Neural cell (in vitro differentiated cells): ENCODE data around the gene MOCS1. TPM values are rescaled to one million over a fixed set of nuclear protein-coding genes. Genes with fewer than 3 reads are reported as not detected.

Experiments used
- H2AFZ ChIP-seq: fragments of 200-600, 300-800 bp; sonication (generic), shearing (Covaris generic); 2 replicates; pipeline ENCODE4 v1.6.0; 2014; ENCODE audit warnings: low read depth, mild to moderate bottlenecking, antibody characterized with exemption, low read length, moderate library complexity
- H3F3A ChIP-seq: fragments of 200-600 bp; shearing (Covaris generic); 2 replicates; pipeline ENCODE4 v1.6.1; 2016; ENCODE audit warnings: mild to moderate bottlenecking, moderate library complexity, mixed read lengths, antibody characterized with exemption, low read length; ENCODE audit not compliant: insufficient read depth, poor library complexity, severe bottlenecking
- H3K27ac ChIP-seq: fragments of 200-600, 300-800 bp; sonication (generic), shearing (Covaris generic); 2 replicates; pipeline ENCODE4 v1.5.1; 2014; ENCODE audit warnings: mild to moderate bottlenecking, low read length, moderate library complexity
- H3K27me3 ChIP-seq: fragments of 300-800, 200-600 bp; sonication (generic), shearing (Covaris generic); 2 replicates; pipeline ENCODE4 v1.6.0; 2014; ENCODE audit warnings: mild to moderate bottlenecking, low read depth, low read length, moderate library complexity; ENCODE audit not compliant: insufficient read depth
- H3K36me3 ChIP-seq: fragments of 300-800, 200-600 bp; sonication (generic), shearing (Covaris generic); 2 replicates; pipeline ENCODE4 v1.5.1; 2014; ENCODE audit warnings: mild to moderate bottlenecking, antibody characterized with exemption, low read length, moderate library complexity; ENCODE audit not compliant: insufficient read depth
- H3K4me2 ChIP-seq: fragments of 300-800, 200-600 bp; sonication (generic), shearing (Covaris generic); 2 replicates; pipeline ENCODE4 v1.6.0; 2014; ENCODE audit warnings: mild to moderate bottlenecking, low read length
- H3K4me3 ChIP-seq: fragments of 300-800, 200-600 bp; sonication (generic), shearing (Covaris generic); 2 replicates; pipeline ENCODE4 v1.5.1; 2014; ENCODE audit warnings: mild to moderate bottlenecking, low read length, moderate library complexity
- H3K79me2 ChIP-seq: fragments of 200-600 bp; shearing (Covaris generic); replicated peaks from 2 replicates; pipeline ENCODE4 v1.6.0; 2014; ENCODE audit warnings: mild to moderate bottlenecking, low read length, moderate library complexity; ENCODE audit not compliant: insufficient read depth
- H3K9ac ChIP-seq: fragments of 300-800, 200-600 bp; sonication (generic), shearing (Covaris generic); 2 replicates; pipeline ENCODE4 v1.6.1; 2016; ENCODE audit warnings: mild to moderate bottlenecking, low read length, mixed read lengths
- H3K9me2 ChIP-seq: fragments of 200-600 bp; shearing (Covaris generic); 2 replicates; pipeline ENCODE4 v1.6.1; 2016; ENCODE audit warnings: mild to moderate bottlenecking, low read length, mixed read lengths; ENCODE audit not compliant: insufficient read depth
- H3K9me3 ChIP-seq: fragments of 200-600, 300-800 bp; sonication (generic), shearing (Covaris generic); 2 replicates; pipeline ENCODE4 v1.6.1; 2016; ENCODE audit warnings: mild to moderate bottlenecking, mixed run types, low read length, moderate library complexity, mixed read lengths
- H4K20me1 ChIP-seq: fragments of 200-600 bp; shearing (Covaris generic); 2 replicates; pipeline ENCODE4 v1.6.1; 2016; ENCODE audit warnings: mild to moderate bottlenecking, mixed run types; ENCODE audit not compliant: insufficient read depth
- EP300 ChIP-seq: fragments of 450-650 bp; conservative IDR thresholded peaks from 2 replicates; pipeline ENCODE4 v1.6.1; 2014; ENCODE audit warnings: antibody characterized with exemption, mild to moderate bottlenecking, moderate library complexity; ENCODE audit not compliant: poor library complexity, severe bottlenecking
- EZH2 ChIP-seq: fragments of 200-600, 300-800 bp; shearing (Covaris generic), sonication (generic); IDR thresholded peaks from 2 replicates; pipeline ENCODE4 v1.6.1; 2014; ENCODE audit warnings: antibody characterized with exemption, low read length, borderline replicate concordance, mild to moderate bottlenecking; ENCODE audit not compliant: insufficient read depth, poor library complexity, severe bottlenecking
- MXI1 ChIP-seq: fragments of 450-650 bp; conservative IDR thresholded peaks from 2 replicates; pipeline ENCODE4 v1.6.1; 2014; ENCODE audit warnings: antibody characterized with exemption, mild to moderate bottlenecking; ENCODE audit not compliant: poor library complexity, severe bottlenecking
- POLR2AphosphoS5 ChIP-seq: IDR thresholded peaks from 2 replicates; pipeline ENCODE4 v1.6.1; 2012
- RAD21 ChIP-seq: fragments of 450-650 bp; conservative IDR thresholded peaks from 2 replicates; pipeline ENCODE4 v1.6.1; 2014; ENCODE audit warnings: antibody characterized with exemption, mild to moderate bottlenecking, moderate library complexity
- SMC3 ChIP-seq: fragments of 450-650 bp; conservative IDR thresholded peaks from 2 replicates; pipeline ENCODE4 v1.6.1; 2014; ENCODE audit warnings: antibody characterized with exemption, mild to moderate bottlenecking, moderate library complexity; ENCODE audit not compliant: poor library complexity
- TAF1 ChIP-seq: IDR thresholded peaks from 2 replicates; pipeline ENCODE4 v1.6.1; 2012; ENCODE audit warnings: low read depth
- polyA plus RNA-seq: library from polyadenylated mRNA; depleted of rRNA; stranded (reverse); fragments of >200 nt; gene quantifications from 2 replicates; pipeline ENCODE4 v1.2.3, GENCODE V29; 2014
- TF ChIP-seq, protein P1 (sequence below): fragments of 450-650 bp; IDR thresholded peaks from 2 replicates; pipeline ENCODE4 v1.5.1; 2014; ENCODE audit warnings: antibody characterized with exemption, mild to moderate bottlenecking, moderate library complexity; ENCODE audit not compliant: poor library complexity, severe bottlenecking
- TF ChIP-seq, protein P2 (sequence below): IDR thresholded peaks from 2 replicates; pipeline ENCODE4 v1.6.1; 2012; ENCODE audit warnings: borderline replicate concordance

Gene MOCS1
- polyA plus RNA-seq, 1 donor from 2014 or later: 4.6 TPM

DNA sequence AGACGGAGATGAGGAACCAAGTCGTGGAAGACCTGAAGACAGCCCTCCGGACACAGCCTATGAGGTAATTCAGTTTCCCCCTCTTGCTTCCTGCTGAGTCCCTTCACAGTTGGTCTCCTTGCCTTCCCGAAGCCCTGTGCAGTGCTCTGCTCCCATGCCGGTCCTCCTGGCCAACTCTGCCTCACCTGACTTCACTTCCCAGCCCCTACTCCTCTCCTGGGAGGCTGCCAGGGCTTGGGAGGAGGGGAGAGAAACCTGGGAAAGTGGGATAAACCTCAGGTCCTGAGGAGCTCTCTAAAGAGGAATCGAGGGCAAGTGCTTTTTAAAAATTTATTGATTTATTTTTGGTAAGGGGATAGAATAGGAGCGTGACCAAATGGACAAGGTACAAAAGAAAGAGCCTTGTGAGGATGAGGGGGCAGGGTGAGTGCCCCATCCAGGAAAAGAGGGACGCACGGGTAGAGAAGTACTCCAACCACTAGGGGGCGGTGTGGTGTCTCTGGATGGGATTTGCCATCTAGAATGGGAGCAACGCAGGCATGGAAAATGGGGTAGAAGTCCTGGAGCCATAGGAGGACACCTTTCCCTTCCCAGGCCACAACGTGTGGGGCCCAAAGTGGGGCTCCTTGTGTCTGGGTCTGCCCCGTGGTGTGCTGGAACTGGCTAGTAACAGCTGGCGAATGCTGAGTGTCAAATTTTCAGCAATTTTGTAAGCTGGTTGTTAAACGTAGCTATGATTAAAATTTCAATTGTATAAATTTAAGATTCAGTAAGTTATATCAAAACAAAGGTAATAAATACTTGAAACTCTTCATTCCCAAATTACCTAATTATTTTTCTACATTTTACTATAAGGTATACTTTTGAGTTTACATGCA lies 69.0 kb downstream of the MOCS1 start:
- Histone ChIP-seq H3K4me2 (no peak overlapping the region), H3K9me3 (no peaks in the 10 kb centered on the region), H3K36me3 (no peaks in the 10 kb centered on the region), H3K9me2 (no peaks in the 10 kb centered on the region), H3K79me2 (no peaks in the 10 kb centered on the region), H3K9ac (no peak overlapping the region), H4K20me1 (no peaks in the 10 kb centered on the region), H3K4me3 (no peak overlapping the region), H3K27ac (no peak overlapping the region), H3K27me3 (no peaks in the 10 kb centered on the region), H2AFZ (no peak overlapping the region), H3F3A (no peaks in the 10 kb centered on the region)
- TF ChIP-seq EZH2 (no peak), EP300 (no peak), POLR2AphosphoS5 (no peak), MXI1 (no peak), SMC3 (no peak), TAF1 (no peak), RAD21 (no peak)
- TF ChIP-seq, protein P1, sequence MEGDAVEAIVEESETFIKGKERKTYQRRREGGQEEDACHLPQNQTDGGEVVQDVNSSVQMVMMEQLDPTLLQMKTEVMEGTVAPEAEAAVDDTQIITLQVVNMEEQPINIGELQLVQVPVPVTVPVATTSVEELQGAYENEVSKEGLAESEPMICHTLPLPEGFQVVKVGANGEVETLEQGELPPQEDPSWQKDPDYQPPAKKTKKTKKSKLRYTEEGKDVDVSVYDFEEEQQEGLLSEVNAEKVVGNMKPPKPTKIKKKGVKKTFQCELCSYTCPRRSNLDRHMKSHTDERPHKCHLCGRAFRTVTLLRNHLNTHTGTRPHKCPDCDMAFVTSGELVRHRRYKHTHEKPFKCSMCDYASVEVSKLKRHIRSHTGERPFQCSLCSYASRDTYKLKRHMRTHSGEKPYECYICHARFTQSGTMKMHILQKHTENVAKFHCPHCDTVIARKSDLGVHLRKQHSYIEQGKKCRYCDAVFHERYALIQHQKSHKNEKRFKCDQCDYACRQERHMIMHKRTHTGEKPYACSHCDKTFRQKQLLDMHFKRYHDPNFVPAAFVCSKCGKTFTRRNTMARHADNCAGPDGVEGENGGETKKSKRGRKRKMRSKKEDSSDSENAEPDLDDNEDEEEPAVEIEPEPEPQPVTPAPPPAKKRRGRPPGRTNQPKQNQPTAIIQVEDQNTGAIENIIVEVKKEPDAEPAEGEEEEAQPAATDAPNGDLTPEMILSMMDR: no peak
- TF ChIP-seq, protein P2, sequence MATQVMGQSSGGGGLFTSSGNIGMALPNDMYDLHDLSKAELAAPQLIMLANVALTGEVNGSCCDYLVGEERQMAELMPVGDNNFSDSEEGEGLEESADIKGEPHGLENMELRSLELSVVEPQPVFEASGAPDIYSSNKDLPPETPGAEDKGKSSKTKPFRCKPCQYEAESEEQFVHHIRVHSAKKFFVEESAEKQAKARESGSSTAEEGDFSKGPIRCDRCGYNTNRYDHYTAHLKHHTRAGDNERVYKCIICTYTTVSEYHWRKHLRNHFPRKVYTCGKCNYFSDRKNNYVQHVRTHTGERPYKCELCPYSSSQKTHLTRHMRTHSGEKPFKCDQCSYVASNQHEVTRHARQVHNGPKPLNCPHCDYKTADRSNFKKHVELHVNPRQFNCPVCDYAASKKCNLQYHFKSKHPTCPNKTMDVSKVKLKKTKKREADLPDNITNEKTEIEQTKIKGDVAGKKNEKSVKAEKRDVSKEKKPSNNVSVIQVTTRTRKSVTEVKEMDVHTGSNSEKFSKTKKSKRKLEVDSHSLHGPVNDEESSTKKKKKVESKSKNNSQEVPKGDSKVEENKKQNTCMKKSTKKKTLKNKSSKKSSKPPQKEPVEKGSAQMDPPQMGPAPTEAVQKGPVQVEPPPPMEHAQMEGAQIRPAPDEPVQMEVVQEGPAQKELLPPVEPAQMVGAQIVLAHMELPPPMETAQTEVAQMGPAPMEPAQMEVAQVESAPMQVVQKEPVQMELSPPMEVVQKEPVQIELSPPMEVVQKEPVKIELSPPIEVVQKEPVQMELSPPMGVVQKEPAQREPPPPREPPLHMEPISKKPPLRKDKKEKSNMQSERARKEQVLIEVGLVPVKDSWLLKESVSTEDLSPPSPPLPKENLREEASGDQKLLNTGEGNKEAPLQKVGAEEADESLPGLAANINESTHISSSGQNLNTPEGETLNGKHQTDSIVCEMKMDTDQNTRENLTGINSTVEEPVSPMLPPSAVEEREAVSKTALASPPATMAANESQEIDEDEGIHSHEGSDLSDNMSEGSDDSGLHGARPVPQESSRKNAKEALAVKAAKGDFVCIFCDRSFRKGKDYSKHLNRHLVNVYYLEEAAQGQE: no peak

DNA sequence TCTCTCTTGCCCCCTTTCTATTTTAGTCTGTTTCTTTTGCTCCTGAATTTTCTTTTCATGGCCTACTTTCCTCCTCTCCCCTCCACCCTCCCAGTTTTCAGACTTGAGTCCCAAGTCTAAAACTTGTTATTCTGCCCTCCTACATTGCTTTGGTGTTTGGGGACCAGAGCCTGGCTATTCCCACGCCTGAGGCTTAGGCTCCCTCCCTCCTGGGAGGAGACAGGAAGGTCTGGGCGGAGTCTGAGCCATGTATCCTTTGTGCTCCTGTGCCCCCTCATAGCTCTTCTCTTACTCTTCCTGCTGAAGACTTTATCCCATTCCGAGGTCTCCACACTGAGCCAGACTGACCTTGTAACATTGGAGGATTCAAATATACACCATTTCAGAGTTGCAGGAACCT lies 72.6 kb downstream of the MOCS1 start:
- H3K36me3 ChIP-seq: no peaks in the 10 kb centered on the region
- H2AFZ ChIP-seq: no peak overlapping the region
- no peaks in the 10 kb centered on the region for H3K9me2 ChIP-seq
- H3K9ac ChIP-seq: no peak overlapping the region
- H3K79me2 ChIP-seq: no peaks in the 10 kb centered on the region
- no peaks in the 10 kb centered on the region for H3K9me3 ChIP-seq
- no peak overlapping the region for H3K4me3 ChIP-seq
- H3F3A ChIP-seq: no peaks in the 10 kb centered on the region
- H3K4me2 ChIP-seq: no peak overlapping the region
- H4K20me1 ChIP-seq: no peaks in the 10 kb centered on the region
- no peaks in the 10 kb centered on the region for H3K27me3 ChIP-seq
- H3K27ac ChIP-seq: no peak overlapping the region
- TF ChIP-seq, protein P1: no peak
- TF ChIP-seq SMC3: no peak
- no peak for TF ChIP-seq MXI1
- no peak for TF ChIP-seq POLR2AphosphoS5
- TF ChIP-seq TAF1: no peak
- no peak for TF ChIP-seq EZH2
- TF ChIP-seq, protein P2: no peak
- TF ChIP-seq EP300: no peak
